Measurements from ENCODE around the gene PHACTR3. TPM values are rescaled to one million over a fixed set of nuclear protein-coding genes. Genes with fewer than 3 reads are reported as not detected.

The PHACTR3 gene
- total and polyA plus RNA-seq, 2 of the 8 experiments (the other 6 are each of a cell fraction or from before 2014, with no cell fraction given), result 0.05 to 0.13 TPM

GRCh38 chr20:59792300-59792699, 188.0 kb downstream of the PHACTR3 start (continued):
- TF ChIP-seq SAP30 (IDR thresholded peaks at IDR 0.05; ENCODE audit: insufficient read depth, insufficient replicate concordance, low read length) (no peak), ATF3 (IDR thresholded peaks at IDR 0.05; ENCODE audit: insufficient read depth, low read depth, low read length) (no peak)
